Activated CD8-positive, alpha-beta memory T cell treated with anti-CD3 and anti-CD28 coated beads, Interleukin-2, amount 50 U/mL, for 1 hour (primary cell): ENCODE measurements around the gene ADPRS.
A peak's percentile ranks its signal among the peaks of the same experiment; 100 is the strongest.

Experiments
- DNase-seq: peaks from one replicate; pipeline ENCODE4 v3.0.0-alpha.2; 2020; ENCODE audit errors: extremely low read depth

Gene ADPRS, protein sequence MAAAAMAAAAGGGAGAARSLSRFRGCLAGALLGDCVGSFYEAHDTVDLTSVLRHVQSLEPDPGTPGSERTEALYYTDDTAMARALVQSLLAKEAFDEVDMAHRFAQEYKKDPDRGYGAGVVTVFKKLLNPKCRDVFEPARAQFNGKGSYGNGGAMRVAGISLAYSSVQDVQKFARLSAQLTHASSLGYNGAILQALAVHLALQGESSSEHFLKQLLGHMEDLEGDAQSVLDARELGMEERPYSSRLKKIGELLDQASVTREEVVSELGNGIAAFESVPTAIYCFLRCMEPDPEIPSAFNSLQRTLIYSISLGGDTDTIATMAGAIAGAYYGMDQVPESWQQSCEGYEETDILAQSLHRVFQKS

DNA sequence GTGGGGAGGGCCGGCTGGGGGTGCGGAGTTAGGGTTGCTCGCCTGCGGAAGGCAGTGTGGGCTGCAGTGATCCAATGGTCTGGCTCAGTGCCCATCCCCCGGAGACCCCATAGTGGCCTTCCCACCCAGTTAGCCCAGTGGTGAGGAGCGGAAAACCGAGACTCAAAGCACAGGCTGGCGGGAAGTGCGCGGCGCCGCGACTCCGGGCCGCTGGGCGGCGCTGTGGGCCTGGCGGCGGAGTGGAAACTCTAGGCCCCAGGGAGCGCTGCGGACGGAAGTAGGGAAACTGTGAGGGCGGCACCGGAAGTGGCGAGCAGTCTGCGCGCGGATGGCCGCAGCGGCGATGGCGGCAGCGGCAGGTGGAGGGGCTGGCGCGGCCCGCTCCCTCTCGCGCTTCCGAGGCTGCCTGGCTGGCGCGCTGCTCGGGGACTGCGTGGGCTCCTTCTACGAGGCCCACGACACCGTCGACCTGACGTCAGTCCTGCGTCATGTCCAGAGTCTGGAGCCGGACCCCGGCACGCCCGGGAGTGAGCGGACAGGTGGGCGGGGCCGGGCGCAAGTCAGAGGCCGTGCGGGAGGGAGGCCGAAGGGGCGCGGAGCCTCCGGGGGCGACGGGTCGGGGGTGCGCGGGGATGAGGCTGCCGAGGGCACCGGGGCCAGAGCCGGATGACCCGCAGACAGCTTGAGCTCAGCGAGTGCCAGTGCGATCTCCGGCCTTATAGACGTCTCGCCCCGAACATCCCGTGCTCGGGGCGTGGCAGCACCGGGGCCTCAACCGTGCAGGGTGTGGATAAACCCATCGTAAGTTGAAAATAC lies at the start of gene ADPRS:
TSS of gene ADPRS (plus strand) at position 316 of the 816 bp plus-strand sequence. CDS start at position 329, 13 bp downstream.
- DNase-seq = peak; percentile 71

DNA sequence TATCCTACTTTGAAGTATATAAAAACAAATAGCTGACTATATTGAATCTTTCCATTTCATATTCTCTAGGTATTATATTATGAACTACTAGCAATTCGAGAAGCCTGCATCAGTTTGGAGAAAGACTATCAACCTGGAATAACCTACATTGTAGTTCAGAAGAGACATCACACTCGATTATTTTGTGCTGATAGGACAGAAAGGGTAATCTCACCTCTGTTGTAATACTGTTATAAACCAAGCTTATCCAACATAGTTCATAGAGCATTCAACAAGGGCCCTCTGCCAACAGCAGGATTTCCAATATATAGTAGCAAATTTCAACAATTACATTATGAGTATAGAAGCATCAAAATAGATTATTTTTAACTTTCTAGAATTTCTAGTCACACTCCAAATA lies 48.5 kb upstream of the ADPRS start:
- DNase-seq = no peak

DNA sequence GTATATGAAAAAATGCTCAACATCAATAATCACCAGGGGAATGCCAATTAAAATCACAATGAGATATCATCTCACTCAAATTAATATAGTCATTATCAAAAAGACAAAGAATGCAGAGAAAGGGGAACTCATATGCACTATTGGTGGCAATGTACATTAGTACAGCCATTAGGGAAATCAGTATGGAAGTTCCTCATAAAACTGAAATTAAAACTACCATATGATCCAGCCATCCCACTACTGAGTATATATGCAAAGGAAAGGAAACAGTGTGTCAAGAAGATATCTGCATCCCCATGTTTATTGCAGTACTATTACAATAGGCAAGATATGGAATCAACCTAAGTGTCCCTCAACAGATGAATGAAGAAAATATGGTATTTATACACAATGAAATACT lies 36.9 kb upstream of the ADPRS start:
- no peak for DNase-seq

DNA sequence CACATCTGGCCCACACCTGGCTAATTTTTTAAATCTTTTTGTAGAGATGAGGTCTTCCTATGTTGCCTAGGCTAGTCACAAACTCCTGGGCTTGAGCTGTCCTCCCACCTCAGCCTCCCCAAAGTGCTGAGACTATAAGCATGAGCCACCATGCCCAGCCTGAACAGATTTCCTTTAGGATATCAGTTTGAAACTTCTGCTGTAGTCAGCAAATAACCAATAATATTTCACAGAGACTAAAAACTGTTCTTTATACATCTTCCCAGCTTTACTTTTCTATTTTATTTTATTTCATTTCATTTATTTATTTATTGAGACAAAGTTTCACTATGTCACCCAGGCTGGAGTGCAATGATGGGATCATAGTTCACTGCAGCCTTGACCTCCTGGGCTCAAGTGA lies 34.7 kb upstream of the ADPRS start:
- DNase-seq = no peak

DNA sequence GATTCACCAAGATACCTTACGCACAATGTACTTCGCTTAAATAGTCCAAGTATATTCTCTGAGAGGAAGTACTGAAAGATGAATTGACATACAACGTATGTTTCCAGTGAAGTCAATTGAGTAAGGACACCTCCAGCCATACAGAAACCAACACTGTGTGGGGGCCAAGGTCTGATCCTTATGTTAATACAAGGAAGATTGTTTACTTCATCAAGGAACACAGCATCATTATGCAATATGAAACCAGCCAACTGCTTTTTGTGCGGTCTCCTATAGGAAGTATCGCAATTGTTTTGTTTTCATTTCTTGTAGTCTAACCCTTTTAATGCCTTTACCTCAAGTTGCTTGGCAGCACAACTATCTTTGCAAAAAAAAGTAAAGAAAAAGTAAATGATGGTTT lies 33.0 kb upstream of the ADPRS start:
- no peak for DNase-seq

DNA sequence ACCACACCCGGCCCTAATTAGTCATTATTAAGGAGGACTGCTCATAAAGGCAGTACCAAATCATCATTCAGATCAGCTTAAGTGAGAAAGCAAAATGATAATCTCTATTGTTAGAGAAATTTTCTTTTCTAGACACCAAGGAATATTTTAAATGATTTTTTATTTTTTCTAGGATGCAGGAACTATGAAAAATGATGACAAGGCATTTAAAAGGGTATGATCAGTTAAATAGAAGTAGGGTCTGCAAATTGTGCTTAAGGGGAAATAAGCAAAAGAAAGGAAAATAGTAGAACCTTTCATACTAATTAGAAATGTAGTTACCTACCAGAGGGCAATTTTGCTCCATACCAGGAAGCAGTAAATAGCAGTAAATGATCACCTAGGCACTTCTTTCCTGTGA lies 26.4 kb upstream of the ADPRS start:
- no peak for DNase-seq

DNA sequence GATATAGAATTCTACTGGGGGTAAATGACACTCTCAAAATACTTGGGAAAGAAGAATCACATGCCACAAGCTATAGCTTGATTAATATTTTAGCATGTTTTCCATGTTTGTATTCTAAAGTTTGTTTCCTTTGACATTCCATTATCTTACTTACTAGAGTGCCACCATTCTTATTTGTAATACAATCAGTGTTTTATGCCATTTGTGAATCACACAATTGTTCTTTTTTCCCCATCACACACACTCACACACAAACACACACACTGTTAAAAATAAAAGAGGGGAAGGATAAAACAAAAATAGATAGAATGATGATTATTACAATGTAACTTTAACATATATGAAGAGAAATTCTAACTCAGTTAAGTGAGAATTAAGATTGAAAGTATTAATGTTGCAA lies 20.8 kb upstream of the ADPRS start:
- no peak for DNase-seq

DNA sequence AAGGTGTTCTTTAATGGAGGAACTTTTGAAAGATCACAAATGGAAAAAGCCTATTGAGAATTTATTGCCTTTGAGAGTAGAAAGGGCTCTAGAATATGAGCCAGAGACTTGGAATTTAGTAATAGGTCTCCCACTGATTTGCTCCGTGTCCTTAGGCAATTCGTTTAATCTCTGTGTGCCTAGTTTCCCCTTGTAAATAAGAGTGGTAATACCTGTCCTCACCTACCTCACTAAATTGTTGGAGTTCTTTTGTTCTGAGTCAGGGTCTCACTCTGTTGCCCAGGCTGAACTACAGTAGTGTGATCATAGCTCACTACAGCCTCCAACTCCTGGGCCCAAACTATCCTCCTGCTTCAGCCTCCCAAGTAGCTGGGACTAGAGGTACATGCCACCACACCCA lies 19.8 kb upstream of the ADPRS start:
- DNase-seq = no peak

DNA sequence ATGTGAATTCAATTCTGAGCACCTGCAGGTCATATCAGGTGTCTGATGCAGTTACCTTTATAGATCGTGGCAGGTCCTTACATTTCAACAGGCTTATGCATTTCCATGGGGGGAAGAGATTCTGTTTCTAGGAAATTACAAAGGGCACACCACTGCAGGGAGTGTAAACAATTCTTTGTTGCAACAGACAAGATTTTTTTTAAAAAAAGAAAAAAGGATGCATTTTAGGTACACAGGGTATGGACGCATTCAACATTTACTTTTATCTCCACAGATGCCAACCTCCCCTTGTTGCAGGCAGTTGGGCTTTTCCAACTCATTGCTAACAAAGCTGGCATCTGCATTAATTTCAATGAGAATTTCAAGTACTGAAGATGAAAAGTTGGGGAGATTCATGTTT lies 18.3 kb upstream of the ADPRS start:
- DNase-seq = no peak

DNA sequence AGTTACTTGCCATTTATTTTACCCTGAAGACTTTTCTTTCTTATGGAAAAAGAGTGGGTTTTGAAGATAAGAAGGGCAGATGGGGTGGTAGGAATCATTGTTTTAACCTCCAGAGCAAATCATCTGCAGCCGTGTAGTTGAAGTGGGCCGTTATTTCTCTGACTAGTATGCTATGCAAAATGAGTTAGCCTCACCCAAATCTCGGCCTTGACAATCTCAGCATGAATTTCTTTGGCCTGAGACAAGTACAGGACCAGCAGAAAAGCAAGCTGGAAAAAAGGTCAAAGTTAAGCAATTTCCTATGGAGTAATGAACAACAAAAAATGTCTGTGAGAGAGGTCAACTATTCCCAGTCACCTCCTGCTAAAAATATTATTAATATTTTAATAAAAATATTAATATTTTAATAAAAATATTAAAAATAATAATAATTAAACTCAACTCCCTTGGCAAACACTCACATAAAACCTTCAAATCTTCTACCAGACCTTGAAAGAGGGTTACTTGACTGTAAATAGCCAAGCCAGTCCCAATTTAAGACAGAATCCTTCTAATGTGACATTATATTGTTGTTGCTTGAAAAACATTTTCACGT lies 11.6 kb upstream of the ADPRS start:
- DNase-seq = no peak

DNA sequence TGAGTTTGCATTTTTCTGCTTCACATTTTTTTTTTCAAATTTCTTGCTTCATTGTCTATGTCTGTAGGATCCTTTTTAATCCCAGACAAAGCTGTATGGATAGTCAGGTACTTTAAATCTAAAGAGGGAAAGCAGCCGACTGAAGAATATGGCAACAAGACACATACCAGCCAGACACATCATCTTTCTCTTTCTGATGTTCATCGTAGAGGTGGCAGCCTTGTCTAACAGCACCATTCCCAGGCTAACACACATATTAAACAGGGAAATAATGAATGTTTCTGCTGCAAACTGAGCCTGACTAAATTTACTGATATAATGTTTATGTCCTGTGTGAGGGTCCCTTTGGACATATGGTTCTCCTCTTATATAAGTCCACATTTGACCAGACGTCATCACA lies 8.5 kb upstream of the ADPRS start:
- no peak for DNase-seq

DNA sequence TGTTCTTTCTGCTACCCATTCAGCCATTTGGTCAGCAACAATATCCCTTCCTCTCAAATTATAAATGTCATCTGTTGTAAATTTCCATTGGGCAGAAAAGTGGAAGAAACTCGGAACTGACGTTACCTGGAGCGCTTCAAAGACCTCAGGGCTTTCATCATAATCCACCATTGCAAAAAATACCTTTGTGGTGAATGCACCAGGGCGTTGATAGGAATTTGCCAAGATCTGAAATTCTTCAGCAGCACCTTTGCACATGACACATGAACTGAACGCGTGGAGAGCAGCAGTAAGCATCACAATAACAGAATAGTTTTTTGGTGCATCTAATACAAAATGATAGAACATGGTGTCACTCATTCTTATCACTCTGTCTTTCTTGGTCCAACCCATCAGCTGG lies 7.9 kb upstream of the ADPRS start:
- no peak for DNase-seq

DNA sequence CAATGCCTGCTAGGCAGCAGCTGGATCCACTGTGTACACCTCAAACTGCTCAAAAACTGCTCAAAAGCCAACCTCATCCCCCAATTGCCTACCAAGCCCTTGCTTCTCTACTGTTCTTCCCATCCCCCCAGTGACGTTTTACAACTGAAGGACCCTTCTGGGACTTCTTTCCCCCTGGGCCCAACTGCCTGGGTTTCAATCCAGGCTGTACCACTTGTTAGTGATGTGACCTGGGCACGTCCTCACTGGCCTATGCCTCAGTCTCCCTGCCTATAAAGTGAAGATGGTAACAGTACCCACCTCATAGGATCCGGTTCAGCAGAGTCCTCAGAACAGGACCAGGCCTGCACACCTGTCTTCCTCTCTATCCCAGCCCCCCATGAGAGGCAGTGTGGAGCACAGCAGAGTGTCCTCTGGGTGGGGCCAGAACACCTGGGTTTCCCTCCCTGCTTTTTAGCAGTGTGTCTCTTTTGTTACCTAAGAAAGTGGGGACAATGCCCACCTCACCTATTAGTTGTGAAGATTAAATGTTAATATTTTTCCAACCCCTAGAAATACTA lies 6.7 kb upstream of the ADPRS start:
- DNase-seq = no peak

DNA sequence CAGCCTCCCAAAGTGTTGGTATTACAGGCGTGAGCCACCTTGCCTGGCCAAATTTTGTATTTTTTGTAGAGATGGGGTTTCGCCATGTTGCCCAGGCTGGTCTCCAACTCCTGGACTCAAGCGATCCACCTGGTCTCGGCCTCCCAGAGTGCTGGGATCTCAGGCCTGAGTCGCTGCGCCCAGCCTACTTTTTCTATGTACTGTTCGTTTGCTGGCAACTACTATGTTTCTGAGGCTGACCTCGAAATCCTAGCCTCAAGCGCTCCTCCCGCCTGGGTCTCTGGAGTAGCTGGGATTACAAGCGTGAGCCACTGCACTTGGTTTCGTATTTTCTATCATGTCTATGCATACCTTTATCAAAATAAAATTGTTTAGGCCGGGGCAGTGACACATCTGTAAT lies 5.5 kb upstream of the ADPRS start:
- DNase-seq = no peak

DNA sequence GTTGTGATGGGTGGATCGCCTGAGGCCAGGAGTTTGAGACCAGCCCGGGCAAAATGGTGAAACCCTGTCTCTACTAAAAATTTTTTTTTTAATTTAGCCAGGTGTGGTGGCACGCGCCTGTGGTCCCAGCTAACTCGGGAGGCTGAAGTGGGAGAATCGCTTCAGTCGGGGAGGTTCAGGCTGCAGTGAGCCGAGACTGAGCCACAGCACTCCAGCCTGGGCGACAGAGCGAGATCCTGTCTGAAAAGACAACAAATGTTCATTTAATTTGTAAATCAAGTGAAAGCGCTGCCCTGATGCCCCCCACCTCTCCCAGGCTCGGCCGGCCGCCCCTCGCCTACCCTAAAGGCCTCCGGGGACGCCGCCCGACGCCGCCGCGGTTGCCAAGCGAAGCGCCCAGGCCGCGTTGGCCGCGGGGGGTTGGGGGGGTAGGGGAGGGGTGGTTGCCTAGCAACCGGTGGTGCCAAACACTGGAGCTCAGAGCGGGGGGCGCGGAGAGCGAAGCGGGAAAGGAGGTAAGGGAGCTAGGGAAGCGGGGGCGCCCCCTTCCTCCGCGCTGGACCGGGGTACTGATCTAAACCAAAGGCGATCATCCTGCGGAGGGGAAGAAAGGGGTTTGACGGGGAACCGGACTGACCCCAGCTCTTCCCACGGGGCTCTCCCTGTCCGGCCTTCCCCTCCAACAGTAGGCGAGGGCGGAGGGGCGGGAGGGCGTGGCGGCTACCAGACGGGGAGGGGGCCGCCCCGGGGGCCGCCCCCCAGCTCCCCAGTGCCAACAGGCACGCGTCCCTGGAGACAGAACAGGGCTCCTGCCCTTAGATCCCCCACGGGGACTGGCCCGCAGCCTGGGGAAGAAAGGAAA lies 4.8 kb upstream of the ADPRS start, which contains the start of gene TEKT2:
TSS of gene TEKT2 (plus strand) at position 460 of the 862 bp plus-strand sequence. CDS start 828 bp downstream, outside the sequence.
- DNase-seq = no peak

DNA sequence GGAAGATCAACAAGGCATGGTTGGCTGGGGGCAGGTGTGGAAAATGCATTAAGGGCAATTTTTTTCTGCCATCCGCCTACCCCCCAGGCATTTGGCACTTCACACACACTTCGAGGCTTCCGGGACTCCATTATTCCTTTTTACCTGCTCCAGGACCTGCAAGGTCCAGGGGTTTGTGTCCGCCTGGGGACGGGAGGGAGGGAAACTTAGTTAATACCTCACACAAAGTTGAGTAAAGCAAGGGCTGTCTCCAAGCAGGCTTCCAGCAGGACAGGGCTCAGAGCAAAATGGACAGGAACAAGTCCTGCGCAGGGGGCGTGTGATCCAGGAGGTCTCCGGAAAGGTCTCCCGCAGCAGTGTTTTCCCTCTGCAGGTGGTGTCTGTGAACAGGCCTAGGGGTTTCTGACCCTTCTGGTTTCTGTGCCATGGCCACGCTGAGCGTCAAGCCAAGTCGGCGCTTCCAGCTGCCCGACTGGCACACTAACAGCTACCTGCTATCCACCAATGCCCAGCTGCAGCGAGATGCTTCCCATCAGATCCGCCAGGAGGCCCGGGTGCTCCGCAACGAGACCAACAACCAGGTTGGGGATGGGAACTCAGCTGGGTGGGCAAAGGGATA lies 4.1 kb upstream of the ADPRS start:
- DNase-seq = no peak

DNA sequence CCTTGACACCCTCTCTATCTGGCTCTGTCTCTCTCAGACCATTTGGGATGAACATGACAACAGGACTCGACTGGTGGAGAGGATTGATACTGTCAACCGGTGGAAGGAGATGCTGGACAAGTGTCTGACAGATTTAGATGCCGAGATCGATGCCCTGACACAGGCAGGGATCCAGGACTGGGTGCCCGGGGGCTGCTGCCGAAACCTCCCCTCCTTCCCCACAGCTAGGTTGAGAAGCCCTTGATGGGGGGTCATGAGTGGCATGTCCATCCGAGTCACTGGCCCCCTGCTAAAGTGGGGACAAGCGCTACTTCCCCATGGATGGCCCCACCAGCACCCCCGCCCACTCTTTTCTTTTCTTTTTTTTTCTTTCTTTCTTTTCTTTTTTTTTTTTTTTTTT lies 3.6 kb upstream of the ADPRS start:
- DNase-seq = no peak

DNA sequence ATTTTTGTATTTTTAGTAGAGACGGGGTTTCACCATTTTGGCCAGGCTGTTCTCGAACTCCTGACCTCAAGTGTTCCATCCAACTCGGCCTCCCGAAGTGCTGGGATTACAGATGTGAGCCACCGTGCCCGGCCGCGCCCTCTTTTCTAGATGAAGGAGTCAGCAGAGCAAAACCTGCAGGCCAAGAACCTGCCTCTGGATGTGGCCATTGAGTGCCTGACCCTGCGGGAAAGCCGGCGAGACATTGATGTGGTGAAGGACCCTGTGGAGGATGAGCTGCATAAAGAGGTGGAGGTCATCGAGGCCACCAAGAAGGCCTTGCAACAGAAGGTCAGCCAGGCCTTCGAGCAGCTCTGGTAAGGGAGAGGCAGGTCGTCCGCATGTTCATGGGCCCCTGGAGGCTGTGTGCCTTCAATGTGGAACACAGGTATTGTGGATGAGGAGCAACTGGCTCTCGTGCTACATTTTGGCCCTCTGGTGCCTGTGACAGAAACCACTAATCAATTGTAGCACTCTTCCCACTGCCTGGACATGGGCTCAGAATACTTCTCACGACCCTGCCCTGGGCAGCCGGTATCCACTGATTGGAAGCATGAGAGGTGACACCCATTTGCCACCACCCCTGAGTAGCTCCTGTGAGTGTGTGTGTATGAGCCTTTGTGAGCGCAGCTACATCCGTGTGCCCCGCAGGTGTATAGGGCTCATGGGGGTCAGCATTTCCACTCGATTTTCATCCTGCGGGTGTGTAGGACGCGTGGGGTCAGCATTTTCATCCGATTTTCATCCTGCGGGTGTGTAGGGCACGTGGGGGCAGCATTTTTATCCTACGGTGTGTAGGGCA lies 2.8 kb upstream of the ADPRS start:
- DNase-seq = no peak

DNA sequence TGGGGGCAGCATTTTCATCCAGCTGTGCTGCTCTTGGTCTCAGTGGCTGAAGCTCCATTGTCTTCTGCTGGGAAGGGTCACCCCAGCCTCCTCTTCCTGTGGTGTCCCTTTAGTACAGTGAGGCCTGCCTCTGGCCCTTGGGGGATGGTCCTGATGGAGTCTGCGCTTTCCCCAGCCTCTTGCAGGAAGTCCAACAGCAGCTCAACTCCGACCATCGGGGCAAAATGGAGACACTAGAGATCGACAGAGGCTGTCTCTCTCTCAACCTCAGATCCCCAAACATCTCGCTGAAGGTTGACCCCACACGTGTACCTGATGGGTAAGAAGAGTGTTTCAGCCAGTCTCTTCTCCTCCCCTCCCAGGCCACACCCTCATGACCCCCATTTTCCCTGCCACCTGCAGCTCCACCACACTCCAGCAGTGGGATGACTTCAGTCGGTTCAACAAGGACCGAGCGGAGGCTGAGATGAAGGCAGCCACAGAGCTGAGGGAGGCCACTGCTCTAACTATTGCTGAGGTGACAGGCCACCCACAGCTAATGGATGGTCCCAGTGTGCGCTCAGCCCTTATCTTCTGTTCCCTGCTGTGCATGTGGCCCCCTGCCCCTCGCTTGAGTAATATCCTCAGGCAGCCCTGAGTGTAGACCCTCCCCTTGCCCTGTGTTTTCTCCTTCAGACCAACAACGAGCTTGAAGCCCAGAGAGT lies 2.0 kb upstream of the ADPRS start:
- DNase-seq = no peak
